HG03097 (cell line): Measurements from ENCODE around the gene C2.

Experiments
- ATAC-seq: cut with Tn5 transposase; IDR thresholded peaks from one replicate; pipeline ENCODE4 v1.9.1; 2021; ENCODE audit not compliant: unreplicated experiment, low FRiP score

The C2 gene

DNA sequence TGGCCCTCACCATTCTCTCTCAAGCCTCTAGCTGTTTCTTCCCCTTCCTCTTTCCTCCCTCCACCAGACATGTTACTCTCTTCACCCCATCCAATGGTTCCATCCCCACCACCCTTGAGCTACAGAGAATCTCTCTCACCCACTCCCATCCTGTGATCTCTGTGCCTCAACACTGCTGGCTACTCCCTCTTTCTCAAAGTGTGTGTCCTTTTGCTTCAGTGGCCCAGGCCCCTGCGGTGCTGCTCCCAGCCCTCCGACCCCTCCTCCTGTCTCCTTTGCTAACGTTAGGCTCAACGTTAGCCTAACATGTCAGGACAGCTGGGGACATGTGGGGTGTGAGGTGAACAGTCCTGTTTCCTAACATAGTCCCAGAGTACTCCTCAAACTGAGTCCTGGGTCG lies 25.4 kb downstream of the C2 start:
- no peak for ATAC-seq

- no peak for ATAC-seq
Observed at GRCh38 chr6:31954511-31954910, 27.0 kb downstream of the C2 start.

DNA sequence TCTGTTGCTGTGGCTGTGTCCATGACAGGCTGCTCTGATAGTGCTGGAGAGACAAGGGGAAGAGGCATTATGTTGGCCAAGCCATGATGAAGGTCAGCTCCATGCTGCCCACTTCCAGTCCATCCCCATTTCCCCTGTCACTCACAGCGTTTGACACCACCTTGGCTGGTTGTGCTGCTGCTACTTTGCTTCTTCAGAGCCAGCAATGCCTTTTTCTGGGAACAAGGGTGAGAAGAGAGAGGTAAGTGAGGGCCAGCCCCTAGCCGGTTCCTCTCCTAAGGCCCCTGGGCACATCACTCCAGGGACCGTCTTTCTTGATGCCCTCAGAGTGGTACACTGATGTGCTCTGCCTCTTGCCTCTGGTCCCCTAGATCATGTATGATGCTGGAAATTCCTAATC lies 29.3 kb downstream of the C2 start:
- ATAC-seq: no peak

- peak; percentile 6 for ATAC-seq
Observed at GRCh38 chr6:31958412-31958740, 30.9 kb downstream of the C2 start.

DNA sequence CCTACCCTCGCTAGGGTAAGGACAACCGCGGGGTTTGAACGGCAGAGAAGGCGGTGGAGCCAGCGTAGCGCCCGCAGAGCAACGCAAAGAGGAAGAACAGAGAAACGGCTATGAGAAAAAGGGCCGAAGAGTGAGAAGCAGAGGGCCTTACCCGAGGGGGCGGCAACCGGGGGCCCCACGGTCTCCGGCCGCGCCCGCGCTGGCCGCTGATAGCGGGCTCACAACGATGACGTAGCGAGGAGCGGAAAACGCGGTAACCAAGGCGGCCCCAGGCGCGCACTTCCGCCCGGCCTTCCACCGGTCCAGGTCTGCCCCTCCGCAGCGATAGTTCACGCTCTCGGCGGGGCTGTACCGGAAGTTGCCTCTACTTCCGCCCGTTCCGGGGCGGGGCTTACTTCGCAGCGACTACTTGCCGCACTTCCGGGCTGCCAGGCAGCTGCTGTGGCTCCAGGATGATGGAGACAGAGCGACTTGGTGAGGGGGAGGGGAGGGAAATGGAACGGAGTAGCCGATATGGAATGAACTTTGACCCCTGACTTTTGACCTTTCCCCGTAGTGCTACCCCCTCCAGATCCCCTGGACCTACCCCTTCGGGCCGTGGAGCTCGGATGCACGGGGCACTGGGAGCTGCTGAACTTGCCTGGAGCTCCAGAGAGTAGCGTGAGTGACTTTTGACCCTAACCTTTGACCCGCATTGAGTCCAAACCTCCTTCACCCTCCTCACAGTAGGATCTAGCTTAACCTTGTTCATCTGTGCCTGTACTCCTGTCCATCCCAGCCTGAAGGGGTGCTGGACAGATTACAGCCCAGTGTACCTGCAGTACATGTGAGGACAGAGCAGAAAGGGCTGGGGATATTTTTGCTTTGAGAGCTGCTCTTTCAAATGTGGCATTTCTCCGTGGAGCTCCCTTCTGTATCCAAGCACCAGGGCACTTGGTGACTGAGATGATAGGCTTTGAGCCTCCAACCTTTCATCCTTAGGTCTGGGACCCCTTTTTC lies 31.5 kb downstream of the C2 start, which contains the start of the genes NELFE and SKIC2:
Gene NELFE (minus strand): TSS at position 231 of the 999 bp plus-strand sequence. CDS start 525 bp downstream, outside the sequence.
Gene SKIC2 (plus strand): TSS at position 435 of the 999 bp plus-strand sequence. CDS start 18 bp downstream, at position 453.
- ATAC-seq: peak; percentile 86

- ATAC-seq: no peak
Observed at GRCh38 chr6:31961616-31962015, 34.1 kb downstream of the C2 start.

DNA sequence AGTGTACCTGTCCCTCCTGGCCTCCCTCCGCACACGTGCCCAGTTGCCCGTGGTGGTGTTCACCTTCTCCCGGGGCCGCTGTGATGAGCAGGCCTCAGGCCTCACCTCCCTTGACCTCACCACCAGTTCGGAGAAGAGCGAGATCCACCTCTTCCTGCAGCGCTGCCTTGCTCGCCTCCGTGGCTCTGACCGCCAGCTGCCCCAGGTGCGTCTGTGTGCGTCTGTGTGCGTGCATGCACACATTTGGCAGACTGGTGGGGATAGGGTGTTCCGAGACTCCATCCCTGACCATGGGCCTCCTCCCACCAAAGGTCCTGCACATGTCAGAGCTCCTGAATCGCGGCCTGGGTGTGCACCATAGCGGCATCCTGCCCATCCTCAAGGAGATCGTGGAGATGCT lies 36.4 kb downstream of the C2 start:
- ATAC-seq: no peak

GRCh38 chr6:31965700-31966099 lies 38.2 kb downstream of the C2 start:
- no peak for ATAC-seq

DNA sequence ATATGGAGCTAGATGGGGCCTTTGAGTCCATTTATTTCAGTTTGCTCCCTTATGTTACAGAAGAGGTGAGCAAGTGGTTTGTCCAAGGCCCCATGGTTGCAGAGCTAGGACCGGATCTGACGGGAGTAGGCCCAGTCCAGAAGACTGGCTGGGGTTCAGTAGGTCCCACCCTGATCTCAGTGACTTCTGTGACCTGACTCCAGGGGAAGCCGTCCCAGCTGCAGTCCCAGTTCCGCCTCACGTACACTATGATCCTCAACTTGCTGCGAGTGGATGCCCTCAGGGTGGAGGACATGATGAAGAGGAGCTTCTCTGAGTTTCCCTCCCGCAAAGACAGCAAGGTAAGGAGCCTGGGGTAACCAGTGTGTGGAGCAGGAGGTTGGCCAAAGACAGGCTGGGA lies 39.0 kb downstream of the C2 start:
- ATAC-seq: no peak

DNA sequence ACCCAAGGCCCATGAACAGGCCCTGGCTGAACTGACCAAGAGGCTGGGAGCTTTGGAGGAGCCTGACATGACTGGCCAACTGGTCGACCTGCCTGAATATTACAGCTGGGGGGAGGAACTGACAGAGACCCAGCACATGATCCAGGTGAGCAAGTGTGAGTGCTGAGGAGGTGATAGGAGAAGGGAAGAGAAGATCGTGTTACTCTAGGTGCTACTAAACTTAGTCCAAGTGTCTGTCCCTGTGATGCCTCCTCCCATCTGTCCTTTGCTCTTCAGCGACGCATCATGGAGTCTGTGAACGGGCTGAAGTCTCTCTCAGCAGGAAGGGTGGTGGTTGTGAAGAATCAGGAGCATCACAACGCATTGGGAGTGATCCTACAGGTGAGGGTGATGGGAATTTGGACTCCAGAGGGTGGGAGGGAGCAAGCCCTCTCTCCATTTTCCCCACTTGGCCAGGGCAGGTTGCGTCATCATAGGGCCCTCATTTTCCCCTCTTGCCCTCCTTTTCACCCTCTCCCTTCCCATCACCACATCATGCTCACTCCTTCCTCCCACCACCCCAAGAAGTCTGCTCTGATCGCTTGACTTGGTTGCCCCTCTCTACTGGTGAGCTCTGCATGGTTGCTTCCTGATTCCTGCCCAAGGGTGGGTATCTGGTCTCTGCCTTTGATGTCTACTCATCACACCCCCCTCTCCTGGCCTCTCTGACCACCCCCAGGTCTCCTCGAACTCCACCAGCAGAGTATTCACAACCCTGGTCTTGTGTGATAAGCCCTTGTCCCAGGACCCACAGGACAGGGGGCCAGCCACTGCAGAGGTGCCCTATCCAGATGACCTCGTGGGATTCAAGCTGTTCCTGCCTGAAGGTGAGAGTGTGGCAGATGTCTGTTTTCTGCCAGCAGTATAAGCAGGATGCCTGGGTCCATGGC lies 39.7 kb downstream of the C2 start:
- no peak for ATAC-seq

DNA sequence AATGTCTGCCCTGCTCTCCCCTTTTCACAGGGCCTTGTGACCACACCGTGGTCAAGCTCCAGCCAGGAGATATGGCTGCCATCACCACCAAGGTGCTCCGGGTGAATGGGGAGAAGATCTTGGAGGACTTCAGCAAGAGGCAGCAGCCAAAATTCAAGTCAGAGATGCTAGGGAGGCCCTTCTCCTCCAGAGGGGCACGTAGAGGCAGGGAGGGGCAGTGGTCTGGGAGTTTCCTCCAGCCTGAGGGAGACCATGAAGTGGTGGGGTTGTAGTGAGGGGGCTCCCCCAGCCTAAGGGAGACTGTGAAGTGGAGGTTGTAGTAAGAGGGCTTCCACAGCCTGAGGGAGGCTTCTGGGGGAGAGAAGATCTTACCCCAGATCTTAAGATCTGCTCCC lies 40.4 kb downstream of the C2 start:
- ATAC-seq: no peak

DNA sequence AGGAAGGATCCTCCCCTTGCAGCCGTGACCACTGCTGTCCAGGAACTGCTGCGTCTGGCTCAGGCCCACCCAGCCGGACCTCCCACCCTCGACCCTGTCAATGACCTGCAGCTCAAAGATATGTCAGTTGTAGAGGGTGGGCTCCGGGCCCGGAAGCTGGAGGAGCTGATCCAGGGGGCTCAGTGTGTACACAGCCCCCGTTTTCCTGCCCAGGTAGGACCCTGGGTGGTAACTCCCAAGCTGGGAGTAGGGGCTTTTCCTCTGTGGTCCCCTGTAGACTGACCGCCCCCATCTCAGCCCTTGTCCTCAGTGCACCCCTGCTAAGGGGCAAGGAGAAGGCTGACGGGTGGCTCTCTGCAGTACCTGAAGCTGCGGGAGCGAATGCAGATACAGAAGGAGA lies 40.8 kb downstream of the C2 start:
- no peak for ATAC-seq

DNA sequence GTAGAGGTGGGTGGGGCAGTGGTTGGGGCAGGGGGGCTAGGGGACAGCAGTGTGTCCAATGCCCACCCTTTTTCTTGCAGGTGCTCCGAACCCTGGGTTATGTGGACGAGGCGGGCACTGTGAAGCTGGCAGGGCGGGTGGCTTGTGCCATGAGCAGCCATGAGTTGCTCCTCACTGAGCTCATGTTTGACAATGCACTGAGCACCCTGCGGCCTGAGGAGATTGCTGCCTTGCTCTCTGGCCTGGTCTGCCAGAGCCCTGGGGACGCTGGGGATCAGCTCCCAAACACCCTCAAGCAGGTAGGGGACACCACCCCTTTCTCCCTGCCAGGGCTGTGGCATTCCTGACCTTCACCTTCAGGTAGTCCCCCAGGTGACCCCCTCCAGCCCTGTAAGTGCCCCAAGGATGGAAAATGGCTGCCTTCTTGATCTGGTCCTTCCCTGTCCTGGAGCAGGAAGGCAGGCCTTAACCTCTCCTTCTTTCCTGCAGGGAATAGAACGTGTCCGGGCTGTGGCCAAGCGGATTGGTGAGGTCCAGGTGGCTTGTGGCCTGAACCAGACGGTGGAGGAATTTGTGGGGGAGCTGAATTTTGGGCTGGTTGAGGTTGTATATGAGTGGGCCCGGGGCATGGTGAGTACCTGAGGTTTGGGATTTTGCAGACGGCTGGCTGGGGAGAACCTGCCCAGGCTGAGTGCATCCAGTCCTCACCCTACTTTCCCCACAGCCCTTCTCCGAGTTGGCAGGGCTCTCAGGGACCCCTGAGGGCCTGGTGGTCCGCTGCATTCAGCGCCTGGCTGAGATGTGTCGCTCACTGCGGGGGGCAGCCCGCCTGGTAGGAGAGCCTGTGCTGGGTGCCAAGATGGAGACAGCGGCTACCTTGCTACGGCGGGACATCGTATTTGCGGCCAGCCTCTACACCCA lies 41.5 kb downstream of the C2 start:
- ATAC-seq: no peak

DNA sequence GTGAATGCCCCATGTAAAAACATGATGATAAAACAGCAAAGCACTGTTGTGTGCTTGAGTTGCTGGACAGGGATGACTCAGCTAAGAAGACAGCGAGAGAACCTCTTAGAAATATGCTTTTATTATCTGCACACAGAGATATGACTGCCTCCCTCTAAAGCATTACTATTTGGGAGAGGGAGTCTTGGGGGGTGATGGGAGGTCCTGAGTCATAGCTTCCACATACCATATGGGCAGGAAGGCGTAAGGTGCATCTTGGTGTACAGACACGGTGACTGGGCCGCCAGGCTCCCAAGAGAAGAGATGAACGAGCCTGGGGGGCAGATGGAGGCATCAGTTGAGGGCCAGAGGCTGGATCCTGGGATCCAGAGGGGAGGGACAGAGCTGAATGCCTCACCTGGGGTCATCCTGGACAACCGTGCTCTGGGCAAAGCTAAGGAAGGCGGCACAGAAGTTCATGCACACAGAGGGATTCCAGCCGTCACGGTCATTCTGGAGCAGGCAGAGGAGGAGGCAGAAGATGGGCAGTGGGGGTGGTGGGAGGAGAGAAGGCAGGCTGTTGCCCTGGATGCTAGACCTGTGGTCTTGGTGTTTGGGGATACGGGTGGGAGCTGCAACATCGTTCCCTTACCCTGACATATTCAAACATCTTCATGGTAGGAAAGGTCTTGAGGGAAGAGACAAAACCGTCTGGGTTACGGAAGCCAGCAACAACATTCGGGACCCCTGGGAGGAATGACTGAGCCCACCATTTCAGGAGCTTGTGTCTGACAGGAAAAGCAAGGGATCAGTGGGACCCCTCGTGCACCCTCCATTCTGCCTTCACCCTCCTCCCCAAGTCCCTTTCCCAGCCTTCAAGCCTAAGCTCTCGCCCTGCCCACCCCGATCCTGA lies 42.4 kb downstream of the C2 start:
- no peak for ATAC-seq

GRCh38 chr6:31970604-31971271 lies 43.2 kb downstream of the C2 start:
- ATAC-seq: no peak

GRCh38 chr6:31971279-31971992 lies 43.9 kb downstream of the C2 start:
- no peak for ATAC-seq

GRCh38 chr6:31971993-31972708 lies 44.6 kb downstream of the C2 start, which contains the start of gene DXO:
DXO (minus strand) TSS chr6:31972138; CDS start chr6:31971675, 463 bp downstream.
- peak; percentile 85 for ATAC-seq
